HG02943 (cell line): ENCODE measurements around the gene OGDH.

ENCODE experiments used
- ATAC-seq: cut with Tn5 transposase; IDR thresholded peaks from one replicate; pipeline ENCODE4 v1.9.1; 2021; ENCODE audit warnings: mild to moderate bottlenecking, low read depth, moderate library complexity; ENCODE audit not compliant: unreplicated experiment

OGDH gene

GRCh38 chr7:44755698-44756627, 149.5 kb downstream of the OGDH start:
- no peak for ATAC-seq

- ATAC-seq = no peak
Observed at GRCh38 chr7:44756904-44757303, 150.5 kb downstream of the OGDH start.

GRCh38 chr7:44757311-44757710, 150.9 kb downstream of the OGDH start:
- no peak for ATAC-seq

GRCh38 chr7:44757739-44758138, 151.3 kb downstream of the OGDH start:
- ATAC-seq = no peak
